ENCODE measurements around the gene ADARB2. TPM values are rescaled to one million over a fixed set of nuclear protein-coding genes. Genes with fewer than 3 reads are reported as not detected.

Gene ADARB2
- total and polyA plus RNA-seq, 5 donors: 0.53 to 1.6 (median 0.59) TPM

- ATAC-seq (no peak), DNase-seq (no peak)
Measured at GRCh38 chr10:1274111-1274661, 463.1 kb downstream of the ADARB2 start.

GRCh38 chr10:1273372-1274105 lies 463.8 kb downstream of the ADARB2 start:
- intact Hi-C loops (cut with DNase I): no loop called here
- no peak for ATAC-seq
- H3K4me1 ChIP-seq (ENCODE audit: control insufficient read depth, insufficient read depth, low read length): no peaks in the 10 kb centered on the region
- no peaks in the 10 kb centered on the region for H3K9me3 ChIP-seq (ENCODE audit: control insufficient read depth, low read length)
- no peak overlapping the region for H3K4me3 ChIP-seq (ENCODE audit: low read length)
- H3K27me3 ChIP-seq (ENCODE audit: control insufficient read depth, insufficient read depth): no peaks in the 10 kb centered on the region
- WGBS: 85% methylated on average over 19 of the region's 19 CpGs
- no peak for DNase-seq
- H3K27ac ChIP-seq (ENCODE audit: low read length): no peak overlapping the region

More at GRCh38 chr10:1274111-1274661, 463.1 kb downstream of the ADARB2 start:
- Histone ChIP-seq H3K27me3 (ENCODE audit: control insufficient read depth, insufficient read depth) (no peaks in the 10 kb centered on the region), H3K4me1 (ENCODE audit: control insufficient read depth, insufficient read depth, low read length) (no peaks in the 10 kb centered on the region), H3K9me3 (ENCODE audit: control insufficient read depth, low read length) (no peaks in the 10 kb centered on the region), H3K4me3 (ENCODE audit: low read length) (no peak overlapping the region), H3K27ac (ENCODE audit: low read length) (no peak overlapping the region)
- 73% methylated on average over 13 of the region's 13 CpGs for WGBS
- intact Hi-C loops (cut with DNase I): no loop called here

GRCh38 chr10:1272777-1273161 lies 464.6 kb downstream of the ADARB2 start:
- DNase-seq (no peak), ATAC-seq (no peak)
- Histone ChIP-seq H3K27ac (ENCODE audit: low read length) (no peak overlapping the region), H3K4me3 (ENCODE audit: low read length) (no peak overlapping the region), H3K4me1 (ENCODE audit: control insufficient read depth, insufficient read depth, low read length) (no peaks in the 10 kb centered on the region), H3K9me3 (ENCODE audit: control insufficient read depth, low read length) (no peaks in the 10 kb centered on the region), H3K27me3 (ENCODE audit: control insufficient read depth, insufficient read depth) (no peaks in the 10 kb centered on the region)
- intact Hi-C loops (cut with DNase I): no loop called here
- 83% methylated on average over 9 of the region's 9 CpGs for WGBS

GRCh38 chr10:1272079-1272776 lies 465.1 kb downstream of the ADARB2 start:
- Histone ChIP-seq H3K27ac (ENCODE audit: low read length) (no peak overlapping the region), H3K4me3 (ENCODE audit: low read length) (no peak overlapping the region), H3K9me3 (ENCODE audit: control insufficient read depth, low read length) (no peaks in the 10 kb centered on the region), H3K4me1 (ENCODE audit: control insufficient read depth, insufficient read depth, low read length) (no peaks in the 10 kb centered on the region), H3K27me3 (ENCODE audit: control insufficient read depth, insufficient read depth) (no peaks in the 10 kb centered on the region)
- ATAC-seq (no peak), DNase-seq (no peak)
- intact Hi-C loops (cut with DNase I): no loop called here
- WGBS: 68% methylated on average over 12 of the region's 12 CpGs

- 90% methylated on average over 15 of the region's 15 CpGs for WGBS
- no peak for ATAC-seq
- Histone ChIP-seq H3K27me3 (ENCODE audit: control insufficient read depth, insufficient read depth) (no peaks in the 10 kb centered on the region), H3K9me3 (ENCODE audit: control insufficient read depth, low read length) (no peaks in the 10 kb centered on the region), H3K4me1 (ENCODE audit: control insufficient read depth, insufficient read depth, low read length) (no peaks in the 10 kb centered on the region), H3K27ac (ENCODE audit: low read length) (no peak overlapping the region), H3K4me3 (ENCODE audit: low read length) (no peak overlapping the region)
- DNase-seq: no peak
- intact Hi-C loops (cut with DNase I): no loop called here
Measured at GRCh38 chr10:1270906-1271305, 466.4 kb downstream of the ADARB2 start.

- no peaks in the 10 kb centered on the region for H3K9me3 ChIP-seq (ENCODE audit: control insufficient read depth, low read length)
- ATAC-seq (no peak), DNase-seq (no peak)
- WGBS: 83% methylated on average over 9 of the region's 9 CpGs
- no peak overlapping the region for H3K4me3 ChIP-seq (ENCODE audit: low read length)
- intact Hi-C loops (cut with DNase I): no loop called here
- no peak overlapping the region for H3K27ac ChIP-seq (ENCODE audit: low read length)
- no peaks in the 10 kb centered on the region for H3K27me3 ChIP-seq (ENCODE audit: control insufficient read depth, insufficient read depth)
- H3K4me1 ChIP-seq (ENCODE audit: control insufficient read depth, insufficient read depth, low read length): no peaks in the 10 kb centered on the region
Measured at GRCh38 chr10:1270490-1270889, 466.8 kb downstream of the ADARB2 start.

GRCh38 chr10:1268831-1269230 lies 468.5 kb downstream of the ADARB2 start:
- no peaks in the 10 kb centered on the region for H3K27me3 ChIP-seq (ENCODE audit: control insufficient read depth, insufficient read depth)
- no peaks in the 10 kb centered on the region for H3K9me3 ChIP-seq (ENCODE audit: control insufficient read depth, low read length)
- no peak overlapping the region for H3K27ac ChIP-seq (ENCODE audit: low read length)
- intact Hi-C loops (cut with DNase I): no loop called here
- H3K4me1 ChIP-seq (ENCODE audit: control insufficient read depth, insufficient read depth, low read length): no peaks in the 10 kb centered on the region
- no peak overlapping the region for H3K4me3 ChIP-seq (ENCODE audit: low read length)
- ATAC-seq (no peak), DNase-seq (no peak)
- WGBS: 18% methylated on average over 1 of the region's 1 CpG

GRCh38 chr10:1267568-1267967 lies 469.8 kb downstream of the ADARB2 start:
- H3K27ac ChIP-seq (ENCODE audit: low read length): no peak overlapping the region
- WGBS: 57% methylated on average over 7 of the region's 7 CpGs
- DNase-seq: no peak
- H3K9me3 ChIP-seq (ENCODE audit: control insufficient read depth, low read length): no peaks in the 10 kb centered on the region
- H3K27me3 ChIP-seq (ENCODE audit: control insufficient read depth, insufficient read depth): no peaks in the 10 kb centered on the region
- H3K4me1 ChIP-seq (ENCODE audit: control insufficient read depth, insufficient read depth, low read length): no peaks in the 10 kb centered on the region
- intact Hi-C loops (cut with DNase I): no loop called here
- no peak for ATAC-seq
- no peak overlapping the region for H3K4me3 ChIP-seq (ENCODE audit: low read length)

- 79% methylated on average over 8 of the region's 8 CpGs for WGBS
- Histone ChIP-seq H3K27me3 (ENCODE audit: control insufficient read depth, insufficient read depth) (no peaks in the 10 kb centered on the region), H3K27ac (ENCODE audit: low read length) (no peak overlapping the region), H3K9me3 (ENCODE audit: control insufficient read depth, low read length) (no peaks in the 10 kb centered on the region), H3K4me1 (ENCODE audit: control insufficient read depth, insufficient read depth, low read length) (no peaks in the 10 kb centered on the region), H3K4me3 (ENCODE audit: low read length) (no peak overlapping the region)
- no peak for DNase-seq
- ATAC-seq: no peak
- intact Hi-C loops (cut with DNase I): no loop called here
Measured at GRCh38 chr10:1267148-1267547, 470.2 kb downstream of the ADARB2 start.

- no peak overlapping the region for H3K27ac ChIP-seq (ENCODE audit: low read length)
- H3K27me3 ChIP-seq (ENCODE audit: control insufficient read depth, insufficient read depth): no peaks in the 10 kb centered on the region
- no peaks in the 10 kb centered on the region for H3K4me1 ChIP-seq (ENCODE audit: control insufficient read depth, insufficient read depth, low read length)
- H3K4me3 ChIP-seq (ENCODE audit: low read length): no peak overlapping the region
- DNase-seq (no peak), ATAC-seq (no peak)
- H3K9me3 ChIP-seq (ENCODE audit: control insufficient read depth, low read length): no peaks in the 10 kb centered on the region
- intact Hi-C loops (cut with DNase I): no loop called here
- 92% methylated on average over 36 of the region's 36 CpGs for WGBS
Measured at GRCh38 chr10:1266033-1266802, 471.1 kb downstream of the ADARB2 start.

GRCh38 chr10:1264001-1264400 lies 473.3 kb downstream of the ADARB2 start:
- Histone ChIP-seq H3K9me3 (ENCODE audit: control insufficient read depth, low read length) (no peaks in the 10 kb centered on the region), H3K4me3 (ENCODE audit: low read length) (no peak overlapping the region), H3K27me3 (ENCODE audit: control insufficient read depth, insufficient read depth) (no peaks in the 10 kb centered on the region), H3K27ac (ENCODE audit: low read length) (no peak overlapping the region), H3K4me1 (ENCODE audit: control insufficient read depth, insufficient read depth, low read length) (no peaks in the 10 kb centered on the region)
- no peak for DNase-seq
- ATAC-seq: no peak
- intact Hi-C loops (cut with DNase I): no loop called here
- WGBS: 80% methylated on average over 9 of the region's 9 CpGs
